Measurements from ENCODE around the gene ADARB1. TPM values are rescaled to one million over a fixed set of nuclear protein-coding genes. Genes with fewer than 3 reads are reported as not detected.

ADARB1 gene
- total RNA-seq, 2 experiments from 2014 or later = 27.5 to 28.6 TPM

- H3K27ac ChIP-seq (ENCODE audit: low read depth in 1 of 2, low read length in 2 of 2) = no peak overlapping the region
- no peaks in the 10 kb centered on the region for H3K36me3 Mint-ChIP-seq (ENCODE audit: low read depth)
- no peaks in the 10 kb centered on the region for H3K9me3 ChIP-seq (ENCODE audit: control insufficient read depth in 1 of 2, insufficient read depth in 1 of 2, low read length in 2 of 2)
- CTCF ChIA-PET = interaction anchor here (1.7 kb wide), 1 partner anchor 28 kb away, joined by 5 read pairs; no protein-coding TSS in a partner anchor
- no peak overlapping the region for H3K4me3 ChIP-seq (ENCODE audit: low read length)
- H3K4me3 Mint-ChIP-seq = no peak overlapping the region
- ATAC-seq (ENCODE audit: poor library complexity) (no peak), DNase-seq (no peak)
- no peaks in the 10 kb centered on the region for H3K36me3 ChIP-seq (ENCODE audit: insufficient read depth, low read length)
- intact Hi-C loops (cut with DNase I, micrococcal nuclease) = no loop called here
- POLR2A ChIA-PET = no interaction called here
- no peak for TF ChIP-seq CTCF (IDR thresholded peaks at IDR 0.05)
- peaks cover 34% of the 10 kb centered on the region for H3K4me1 ChIP-seq (ENCODE audit: insufficient read depth, low read length)
- no peaks in the 10 kb centered on the region for H3K27me3 Mint-ChIP-seq
- H3K27ac Mint-ChIP-seq = no peak overlapping the region
- H3K4me1 Mint-ChIP-seq (ENCODE audit: low read depth) = peaks cover 68% of the 10 kb centered on the region
- H3K9me3 Mint-ChIP-seq = no peaks in the 10 kb centered on the region
- no peaks in the 10 kb centered on the region for H3K27me3 ChIP-seq (ENCODE audit: control insufficient read depth in 1 of 2, insufficient read depth in 2 of 2, low read length in 2 of 2)
These were observed 26.5 kb downstream of the ADARB1 start for GRCh38 chr21:45100866-45101265.

GRCh38 chr21:45102391-45102932 is 28.1 kb downstream of the ADARB1 start:
- CTCF ChIA-PET = interaction anchor here (0.7 to 1.7 kb wide), 7 partner anchors 22 to 36 kb away, joined by 3 to 9 read pairs (median 4); no protein-coding TSS in a partner anchor
- no peak for DNase-seq
- POLR2A ChIA-PET = interaction anchor here (1.6 kb wide), 1 partner anchor 19 kb away, joined by 6 read pairs; no protein-coding TSS in a partner anchor
- H3K9me3 ChIP-seq (ENCODE audit: control insufficient read depth in 1 of 2, insufficient read depth in 1 of 2, low read length in 2 of 2) = no peaks in the 10 kb centered on the region
- Mint-ChIP-seq H3K27ac (no peak overlapping the region), H3K4me1 (ENCODE audit: low read depth) (peaks cover 74% of the 10 kb centered on the region), H3K4me3 (no peak overlapping the region), H3K27me3 (no peaks in the 10 kb centered on the region), H3K36me3 (ENCODE audit: low read depth) (no peaks in the 10 kb centered on the region), H3K9me3 (no peaks in the 10 kb centered on the region)
- intact Hi-C loops (cut with DNase I, micrococcal nuclease) = loop anchor here in 1 of 2 experiments (2.0 kb wide), 1 partner anchor 14 kb away; no protein-coding TSS in a partner anchor
- H3K36me3 ChIP-seq (ENCODE audit: insufficient read depth, low read length) = no peaks in the 10 kb centered on the region
- H3K27me3 ChIP-seq (ENCODE audit: control insufficient read depth in 1 of 2, insufficient read depth in 2 of 2, low read length in 2 of 2) = no peaks in the 10 kb centered on the region
- TF ChIP-seq CTCF (IDR thresholded peaks at IDR 0.05) = no peak
- no peak overlapping the region for H3K4me3 ChIP-seq (ENCODE audit: low read length)
- peak; percentile 63 for ATAC-seq (ENCODE audit: poor library complexity)
- no peak overlapping the region for H3K27ac ChIP-seq (ENCODE audit: low read depth in 1 of 2, low read length in 2 of 2)
- peaks cover 32% of the 10 kb centered on the region for H3K4me1 ChIP-seq (ENCODE audit: insufficient read depth, low read length)

GRCh38 chr21:45103971-45104520 is 29.7 kb downstream of the ADARB1 start:
- H3K4me3 ChIP-seq (ENCODE audit: low read length) = no peak overlapping the region
- peak; percentile 41 for ATAC-seq (ENCODE audit: poor library complexity)
- no peaks in the 10 kb centered on the region for H3K9me3 ChIP-seq (ENCODE audit: control insufficient read depth in 1 of 2, insufficient read depth in 1 of 2, low read length in 2 of 2)
- ChIA-PET CTCF (interaction anchor here (2.0 kb wide), 1 partner anchor 35 kb away, joined by 6 read pairs; no protein-coding TSS in a partner anchor), POLR2A (no interaction called here)
- no peaks in the 10 kb centered on the region for H3K36me3 Mint-ChIP-seq (ENCODE audit: low read depth)
- H3K4me1 ChIP-seq (ENCODE audit: insufficient read depth, low read length) = peaks cover 33% of the 10 kb centered on the region
- H3K4me1 Mint-ChIP-seq (ENCODE audit: low read depth) = peaks cover 71% of the 10 kb centered on the region
- intact Hi-C loops (cut with DNase I, micrococcal nuclease) = loop anchor here (2.0 kb wide), 2 partner anchors 15 to 17 kb away; no protein-coding TSS in a partner anchor
- H3K27me3 Mint-ChIP-seq = no peaks in the 10 kb centered on the region
- H3K27ac Mint-ChIP-seq = peak overlapping the region; percentile 18
- H3K9me3 Mint-ChIP-seq = peaks cover 2% of the 10 kb centered on the region
- no peaks in the 10 kb centered on the region for H3K27me3 ChIP-seq (ENCODE audit: control insufficient read depth in 1 of 2, insufficient read depth in 2 of 2, low read length in 2 of 2)
- H3K27ac ChIP-seq (ENCODE audit: low read depth in 1 of 2, low read length in 2 of 2) = no peak overlapping the region
- no peak for TF ChIP-seq CTCF (IDR thresholded peaks at IDR 0.05)
- H3K36me3 ChIP-seq (ENCODE audit: insufficient read depth, low read length) = no peaks in the 10 kb centered on the region
- no peak for DNase-seq
- H3K4me3 Mint-ChIP-seq = no peak overlapping the region

All from CD4-positive, alpha-beta T cell (primary cell).